K562 (cell line): ENCODE data around the gene SCMH1. TPM values are rescaled to one million over a fixed set of nuclear protein-coding genes. Genes with fewer than 3 reads are reported as not detected.

Experiments
- ATAC-seq: fragments of 200-7000 bp; cut with Tn5 transposase; 3 replicates; pipeline ENCODE4 v1.9.1; 2020; ENCODE audit warnings: moderate library complexity
- BruUV-seq: library from RNA; stranded (reverse); fragments of 400-500 nt; replicated peaks from 2 replicates; lab custom pipeline; 2021; lab: Mats Ljungman, UMichigan
- CTCF ChIA-PET: fragments of 300-600 bp; formaldehyde crosslinking; extraction: SDS; loops from one replicate; lab custom pipeline; 2021; ENCODE audit warnings: low intra/inter-chr PET ratio; lab: Yijun Ruan, JAX
- POLR2A ChIA-PET: fragments of 300-600, 350-650 bp; sonication (Branson Sonifier 250); formaldehyde crosslinking; extraction: SDS; loops from one replicate; lab custom pipeline; 2021; ENCODE audit warnings: antibody characterized with exemption, inconsistent platforms; lab: Yijun Ruan, JAX
- DNase-seq, 4 experiments: peaks; one replicate each; pipeline versions ENCODE4 v3.0.0 to v3.0.0-alpha.2; 2011 to 2018; ENCODE audit warnings: low spot score in 3 of 4, mixed read lengths in 3 of 4; ENCODE audit errors: extremely low read depth in 1 of 4
- FAIRE-seq: peaks from 2 replicates; lab custom pipeline; 2011; peaks lifted over from hg19 to GRCh38; lab: Jason Lieb, UNC
- H2AFZ ChIP-seq: 2 replicates; pipeline ENCODE4 v1.6.0; 2011; ENCODE audit warnings: low read depth, low read length, control low read depth, inconsistent platforms
- H3K27ac ChIP-seq: fragments of 200-600 bp; 3 replicates; pipeline ENCODE4 v1.8.0; 2011; ENCODE audit warnings: low read depth, mild to moderate bottlenecking, control low read depth, inconsistent platforms, low read length, moderate library complexity, mixed read lengths; ENCODE audit errors: extremely low read depth
- H3K27me3 ChIP-seq, 2 experiments: fragments of 300-600 bp in 1 of 2; 2 replicates in 1 of 2; 3 replicates in 1 of 2; pipeline versions ENCODE4 v1.6.0 to v1.8.0; 2011; ENCODE audit warnings: inconsistent platforms in 2 of 2, low read length in 2 of 2, mild to moderate bottlenecking in 1 of 2, mixed read lengths in 1 of 2, moderate library complexity in 1 of 2; ENCODE audit not compliant: control insufficient read depth in 2 of 2, insufficient read depth in 2 of 2
- H3K36me3 ChIP-seq: fragments of 300-600 bp; 3 replicates; pipeline ENCODE4 v1.8.0; 2011; ENCODE audit warnings: mild to moderate bottlenecking, low read length, inconsistent platforms; ENCODE audit not compliant: control insufficient read depth, insufficient read depth
- H3K4me1 ChIP-seq, 2 experiments: fragments of 200-600 bp in 1 of 2; replicated peaks in 1 of 2; 2 replicates in 1 of 2; 3 replicates in 1 of 2; pipeline versions ENCODE4 v1.5.1 to v1.8.0; 2011; ENCODE audit warnings: inconsistent platforms in 2 of 2, low read length in 2 of 2, mild to moderate bottlenecking in 1 of 2, mixed read lengths in 1 of 2, moderate library complexity in 1 of 2; ENCODE audit not compliant: control insufficient read depth in 2 of 2, insufficient read depth in 2 of 2
- H3K4me2 ChIP-seq: 2 replicates; pipeline ENCODE4 v1.6.1; 2011; ENCODE audit warnings: low read length, control low read depth, inconsistent platforms, mixed read lengths; ENCODE audit not compliant: insufficient read depth
- H3K4me3 ChIP-seq: fragments of 200-600 bp; sonication (generic), shearing (Covaris generic); 2 replicates; pipeline ENCODE4 v1.5.1; 2016; ENCODE audit warnings: control low read depth, inconsistent platforms
- H3K79me2 ChIP-seq: fragments of 200-600 bp; 3 replicates; pipeline ENCODE4 v1.8.0; 2011; ENCODE audit warnings: low read length, inconsistent platforms; ENCODE audit not compliant: control insufficient read depth, insufficient read depth
- H3K9ac ChIP-seq, 2 experiments: 2 replicates each; pipeline versions ENCODE4 v1.6.0 to v1.6.1; 2011; ENCODE audit warnings: low read depth in 2 of 2, low read length in 2 of 2, control low read depth in 1 of 2, inconsistent platforms in 1 of 2, mild to moderate bottlenecking in 1 of 2, mixed read lengths in 1 of 2; ENCODE audit not compliant: insufficient read depth in 1 of 2
- H3K9me1 ChIP-seq: one replicate; pipeline ENCODE4 v1.6.0; 2011; ENCODE audit warnings: inconsistent platforms, mild to moderate bottlenecking, low read length, moderate library complexity; ENCODE audit not compliant: control insufficient read depth, insufficient read depth
- H3K9me3 ChIP-seq: replicated peaks from 2 replicates; pipeline ENCODE4 v1.5.1; 2011; ENCODE audit warnings: low read depth, low read length, inconsistent platforms; ENCODE audit not compliant: control insufficient read depth, insufficient read depth
- H4K20me1 ChIP-seq: replicated peaks from 2 replicates; pipeline ENCODE4 v1.6.1; 2011; ENCODE audit warnings: low read length, inconsistent platforms, mixed read lengths; ENCODE audit not compliant: control insufficient read depth, insufficient read depth
- DLX4 ChIP-seq: fragments of 250-450 bp; sonication (Bioruptor Pico); IDR thresholded peaks from 2 replicates; pipeline ENCODE4 v1.6.1; 2021; ENCODE audit warnings: mild to moderate bottlenecking
- FOXM1 ChIP-seq, 2 experiments: fragments of 450-650 bp in 1 of 2; sonication (generic) in 1 of 2; formaldehyde crosslinking in 1 of 2; IDR thresholded peaks; 2 replicates each; pipeline versions ENCODE4 v1.6.1 to v1.9.0; 2017 to 2022; ENCODE audit warnings: low read depth in 2 of 2, mild to moderate bottlenecking in 2 of 2, missing genetic modification reagents in 1 of 2, moderate library complexity in 1 of 2
- GTF2B ChIP-seq: IDR thresholded peaks from 2 replicates; pipeline ENCODE4 v1.6.1; 2011; ENCODE audit not compliant: insufficient read length; ENCODE audit errors: extremely low read depth
- HES1 ChIP-seq: fragments of 450-650 bp; IDR thresholded peaks from 2 replicates; pipeline ENCODE4 v1.6.1; 2016; ENCODE audit warnings: low read depth, mild to moderate bottlenecking, moderate library complexity
- RNF2 ChIP-seq: sonication (generic); IDR thresholded peaks from 2 replicates; pipeline ENCODE4 v1.6.1; 2016
- USF1 ChIP-seq: sonication (generic); formaldehyde crosslinking; IDR thresholded peaks from 2 replicates; pipeline ENCODE4 v1.9.0; 2022; ENCODE audit warnings: mild to moderate bottlenecking, missing genetic modification reagents
- ZBTB2 ChIP-seq: fragments of 450-650 bp; IDR thresholded peaks from 2 replicates; pipeline ENCODE4 v1.6.1; 2016; ENCODE audit warnings: antibody characterized with exemption
- ZNF512 ChIP-seq: IDR thresholded peaks from 2 replicates; pipeline ENCODE4 v1.6.1; 2016; ENCODE audit warnings: missing genetic modification characterization, missing compliant biosample characterization
- in situ Hi-C: fragments of 300-500 bp; cut with MboI; formaldehyde crosslinking; loops from 4 replicates; pipeline ENCODE4 v1.15.0; 2018; ENCODE audit warnings: inconsistent platforms, mixed read lengths
- intact Hi-C: fragments of 100-400 bp; cut with micrococcal nuclease; formaldehyde crosslinking; loops from 2 replicates; pipeline ENCODE4 v1.14.2; 2022
- polyA plus RNA-seq, 8 experiments: library from polyadenylated mRNA; depleted of rRNA in 4 of 8; stranded (reverse) in 5 of 8; unstranded in 3 of 8; fragments of >200 nt; fragmentation: Nextera tagmentation in 2 of 8; fragmentation: Illumina TruSeq in 1 of 8; extraction: Ambion mirVana in 2 of 8; extraction: Trizol in 1 of 8; gene quantifications; 2 replicates each; pipeline versions ENCODE4 v1.2.1 to v1.2.3, GENCODE V29; 2011 to 2014; ENCODE audit warnings: inconsistent platforms in 1 of 8, missing spikeins in 1 of 8
- total RNA-seq, 7 experiments: library from RNA; depleted of rRNA in 6 of 7; stranded (reverse); fragments of >200 nt in 6 of 7; fragmentation: Illumina TruSeq in 2 of 7; extraction: Trizol in 2 of 7; gene quantifications; 2 replicates each; pipeline versions ENCODE4 v1.2.1 to v1.2.3, GENCODE V29; 2011 to 2021; ENCODE audit warnings: low replicate concordance in 1 of 7

SCMH1 gene
- total and polyA plus RNA-seq, 9 of the 15 experiments (the other 6 are each of a cell fraction or from before 2014, with no cell fraction given) = 8.5 to 37.0 (median 26.8) TPM

- Histone ChIP-seq H3K79me2 (peaks cover 19% of the 10 kb centered on the region), H3K4me3 (no peak overlapping the region), H3K9me3 (no peaks in the 10 kb centered on the region), H3K9ac (no peak overlapping the region), H3K4me1 (peaks cover 0 to 4% of the 10 kb centered on the region in 2 experiments; a peak in 2 of 5 replicates), H3K9me1 (no peaks in the 10 kb centered on the region), H3K27ac (no peak overlapping the region), H3K36me3 (0 out of 3 replicates have a peak, but pooled peaks cover 7% of the 10 kb centered on the region), H2AFZ (no peak overlapping the region), H3K27me3 (no peaks in the 10 kb centered on the region), H3K4me2 (no peak overlapping the region), H4K20me1 (no peaks in the 10 kb centered on the region)
- BruUV-seq = no TSS peak
- POLR2A ChIA-PET = no interaction called here
- TF ChIP-seq HES1 (no peak), USF1 (CRISPR knock-in tag) (no peak), RNF2 (no peak), GTF2B (no peak), FOXM1 (IDR thresholded peaks at IDR 0.05; ENCODE audit: low read depth) (no peak), FOXM1 (CRISPR knock-in tag; IDR thresholded peaks at IDR 0.05; ENCODE audit: low read depth) (no peak), DLX4 (CRISPR knock-in tag) (no peak), ZNF512 (tag) (0 out of 2 replicates have a peak, but pooled peaks have one; percentile 33), ZBTB2 (0 out of 2 replicates have a peak, but pooled peaks have one; percentile 11)
- CTCF ChIA-PET = no interaction called here
- in situ Hi-C loops = no loop called here
- ATAC-seq (no peak), FAIRE-seq (no peak), DNase-seq (no peak)
- intact Hi-C loops = no loop called here
These were observed 20.1 kb downstream of the SCMH1 start for GRCh38 chr1:41221995-41222394.
